HG03064 (cell line): ENCODE measurements around the gene MED25.
"Not testable (repeated sequence)": the region's sequence is repeated elsewhere in the genome, so short reads cannot be mapped to it uniquely, and the experiment has no call there.

ENCODE experiments used
- ATAC-seq: cut with Tn5 transposase; IDR thresholded peaks from one replicate; pipeline ENCODE4 v1.9.1; 2021; ENCODE audit warnings: low read depth; ENCODE audit not compliant: unreplicated experiment

Gene MED25

GRCh38 chr19:49812997-49813861 lies 4.9 kb upstream of the MED25 start, which contains the start of gene FUZ:
Gene FUZ, minus strand, starts transcription at chr19:49813292. Its CDS starts 186 bp downstream, at chr19:49813106.
- ATAC-seq: no peak

DNA sequence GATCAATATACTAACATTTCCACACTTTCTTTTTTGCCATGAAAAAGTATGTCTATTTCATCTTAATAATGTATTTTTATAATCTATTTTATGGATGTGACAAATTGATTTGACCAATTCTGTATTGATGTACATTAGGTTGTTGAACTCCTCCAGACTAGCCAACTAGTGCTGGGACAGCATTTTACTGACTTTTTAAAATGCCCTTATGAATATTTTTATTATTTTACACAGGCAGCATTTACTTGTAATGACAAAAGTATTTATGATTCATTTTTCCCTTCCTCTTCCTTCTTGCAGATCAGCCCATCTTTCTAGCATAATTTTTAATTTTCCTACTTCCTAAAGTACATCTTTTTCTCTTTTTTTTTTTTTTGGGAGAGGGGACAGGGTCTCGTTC lies 4.1 kb upstream of the MED25 start:
- no peak for ATAC-seq

DNA sequence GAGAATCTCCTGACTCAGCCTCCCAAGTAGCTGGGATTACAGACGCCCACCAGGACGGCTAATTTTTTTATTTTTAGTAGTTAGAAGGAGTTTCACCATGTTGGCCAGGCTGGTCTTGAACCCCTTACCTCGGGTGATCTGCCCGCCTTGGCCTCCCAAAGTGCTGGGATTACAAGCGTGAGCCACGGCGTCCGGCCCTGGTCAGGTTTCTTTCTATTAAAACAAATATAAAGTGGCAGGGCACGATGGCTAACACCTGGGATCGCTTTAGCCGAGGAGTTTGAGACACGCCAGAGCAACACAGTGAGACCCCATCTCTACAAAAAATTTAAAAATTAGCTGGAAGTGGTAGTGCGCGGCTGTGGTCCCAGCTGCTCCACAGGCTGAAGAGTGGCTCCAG lies 1.5 kb upstream of the MED25 start:
- no peak for ATAC-seq

DNA sequence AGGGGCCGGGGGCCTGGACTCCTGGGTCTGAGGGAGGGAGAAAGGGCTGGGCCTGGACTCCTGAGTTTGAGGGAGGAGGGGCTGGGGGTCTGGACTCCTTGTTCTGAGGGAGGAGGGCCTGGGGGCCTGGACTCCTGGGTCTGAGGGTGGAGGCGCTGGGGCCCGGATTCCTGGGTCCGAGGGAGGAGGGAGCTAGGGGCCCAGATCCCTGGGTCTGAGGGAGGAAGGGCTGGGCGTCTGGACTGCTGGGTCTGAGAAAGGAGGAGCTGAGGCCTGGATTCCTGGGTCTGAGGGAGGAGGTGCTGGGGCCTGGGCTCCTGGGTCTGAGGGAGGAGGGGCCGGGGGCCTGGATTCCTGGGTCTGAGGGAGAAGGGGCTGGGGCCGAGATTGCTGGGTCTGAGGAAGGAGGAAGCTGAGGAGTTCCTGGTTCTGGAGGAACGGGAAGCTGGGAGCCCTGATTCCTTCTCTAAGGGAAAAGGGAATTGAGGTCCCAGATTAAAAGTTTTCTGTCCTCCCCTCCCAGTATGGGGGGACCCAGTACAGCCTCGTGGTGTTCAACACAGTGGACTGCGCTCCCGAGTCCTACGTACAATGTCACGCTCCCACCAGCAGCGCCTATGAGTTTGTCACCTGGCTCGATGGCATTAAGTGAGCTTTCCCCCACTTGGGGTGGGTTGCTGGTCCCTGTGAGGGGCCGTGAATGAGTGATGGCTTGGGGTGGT lies 721 bp downstream of the MED25 start:
- no peak for ATAC-seq

GRCh38 chr19:49819452-49820115 lies 1.5 kb downstream of the MED25 start:
- not testable (repeated sequence) for ATAC-seq

DNA sequence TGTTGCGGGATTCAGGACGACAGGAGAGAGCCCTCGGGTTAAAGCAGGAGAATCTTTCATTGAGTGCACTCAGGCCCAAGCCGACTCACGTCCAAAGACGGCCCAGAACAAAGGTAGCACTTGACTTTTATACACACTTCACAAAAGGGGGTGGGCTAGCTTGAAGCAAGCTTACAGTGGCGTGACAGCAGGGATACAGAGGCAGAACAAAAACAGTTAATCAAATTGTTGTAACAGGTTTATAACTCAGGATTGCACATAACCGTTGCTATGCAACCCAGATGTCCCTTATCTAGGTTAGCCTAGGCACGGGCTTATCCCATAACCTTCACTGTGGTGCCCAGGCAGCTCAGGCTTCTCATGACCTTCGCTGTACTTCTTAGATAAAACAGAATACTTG lies 2.0 kb downstream of the MED25 start:
- ATAC-seq: no peak

- no peak for ATAC-seq
Observed at GRCh38 chr19:49823472-49823871, 5.4 kb downstream of the MED25 start.

DNA sequence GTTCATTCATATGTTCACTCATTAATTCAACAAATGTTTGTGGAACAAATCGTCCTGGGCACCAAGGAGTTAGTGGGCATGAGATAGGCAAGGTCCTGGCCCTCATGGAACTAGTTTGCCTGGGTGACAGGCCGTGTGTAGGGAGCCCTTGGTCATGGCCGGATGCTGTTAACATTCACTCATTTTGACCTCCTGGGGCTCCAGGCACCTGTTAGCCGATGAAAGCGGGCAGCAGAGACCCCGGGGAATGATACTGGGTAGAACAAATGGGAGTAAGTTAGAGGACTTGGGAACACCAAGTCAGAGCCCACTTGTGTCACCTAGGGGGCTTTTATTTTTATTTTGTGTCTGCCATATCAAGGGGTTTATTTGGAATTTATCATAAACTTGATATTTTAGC lies 6.6 kb downstream of the MED25 start:
- ATAC-seq: no peak

- no peak for ATAC-seq
Observed at GRCh38 chr19:49827034-49827433, 8.9 kb downstream of the MED25 start.

- no peak for ATAC-seq
Observed at GRCh38 chr19:49829200-49829599, 11.1 kb downstream of the MED25 start.

DNA sequence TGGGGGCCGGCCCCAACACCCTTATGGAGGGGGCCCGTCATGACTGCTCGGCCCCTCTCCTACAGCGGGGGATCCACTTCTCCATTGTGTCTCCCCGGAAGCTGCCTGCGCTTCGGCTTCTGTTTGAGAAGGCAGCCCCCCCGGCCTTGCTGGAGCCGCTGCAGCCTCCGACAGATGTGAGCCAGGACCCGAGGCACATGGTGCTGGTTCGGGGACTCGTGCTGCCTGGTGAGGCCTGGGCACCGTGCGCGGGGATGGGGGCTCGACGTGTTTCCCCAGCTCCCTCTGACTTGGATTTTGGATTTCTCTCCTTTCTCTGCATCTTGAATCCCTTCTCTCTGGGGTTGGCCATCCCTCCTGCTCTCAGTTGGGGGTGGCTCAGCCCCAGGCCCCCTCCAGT lies 11.6 kb downstream of the MED25 start:
- no peak for ATAC-seq

- ATAC-seq: no peak
Observed at GRCh38 chr19:49830766-49831165, 12.7 kb downstream of the MED25 start.

DNA sequence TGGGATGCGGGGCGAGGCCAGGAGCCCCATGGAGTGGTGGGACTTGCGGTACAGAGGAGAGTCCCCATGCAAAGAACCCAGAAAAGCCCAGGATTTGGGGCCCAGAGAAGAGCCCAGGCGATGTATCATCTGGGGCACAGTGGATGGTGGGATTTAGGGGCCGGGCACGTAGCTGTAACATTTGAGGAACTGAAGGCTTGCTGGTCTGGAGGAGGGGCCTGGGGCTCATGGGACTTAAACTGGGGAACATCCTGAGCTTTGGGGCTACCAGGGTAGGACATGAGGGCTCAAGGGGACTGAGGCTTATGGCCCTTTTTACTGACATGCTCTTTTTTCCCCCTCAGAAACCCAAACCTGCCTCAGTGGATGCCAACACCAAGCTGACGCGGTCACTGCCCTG lies 13.5 kb downstream of the MED25 start:
- ATAC-seq: no peak

DNA sequence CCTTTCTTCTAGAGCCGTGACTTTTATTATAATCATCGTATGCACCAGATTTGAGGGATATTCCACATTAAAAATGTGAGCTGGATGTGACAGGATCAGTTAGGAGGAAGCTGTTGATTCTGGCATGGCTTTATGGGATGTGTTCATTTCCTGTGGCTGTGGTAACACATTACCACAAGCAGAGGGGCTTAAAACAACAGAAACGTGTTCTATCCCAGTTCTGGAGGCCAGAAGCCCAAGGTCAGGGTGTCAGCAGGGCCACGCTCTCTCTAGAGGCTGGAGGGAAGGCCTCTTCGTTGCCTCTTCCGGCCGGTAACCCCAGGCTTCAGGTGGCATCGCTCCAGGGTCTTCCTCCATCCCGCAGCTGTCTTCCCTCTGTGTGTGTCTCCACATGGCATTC lies 14.5 kb downstream of the MED25 start:
- ATAC-seq: no peak

- ATAC-seq: no peak
Observed at GRCh38 chr19:49833599-49833998, 15.5 kb downstream of the MED25 start.

DNA sequence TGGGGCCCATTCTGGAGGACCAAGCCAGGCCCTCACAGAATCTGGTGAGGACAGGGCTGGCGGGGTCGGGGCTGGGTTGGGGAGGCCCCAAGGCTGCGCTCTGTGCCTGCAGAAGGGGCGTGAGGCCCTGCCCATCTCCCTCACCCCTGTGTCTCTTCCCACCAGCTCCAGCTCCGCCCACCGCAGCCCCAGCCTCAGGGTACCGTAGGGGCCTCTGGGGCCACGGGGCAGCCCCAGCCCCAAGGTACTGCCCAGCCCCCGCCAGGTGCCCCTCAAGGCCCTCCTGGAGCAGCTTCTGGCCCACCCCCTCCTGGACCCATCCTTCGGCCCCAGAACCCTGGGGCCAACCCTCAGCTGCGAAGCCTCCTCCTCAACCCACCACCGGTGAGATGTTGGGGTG lies 17.5 kb downstream of the MED25 start:
- ATAC-seq: no peak

GRCh38 chr19:49836176-49837008 lies 18.3 kb downstream of the MED25 start:
- no peak for ATAC-seq

DNA sequence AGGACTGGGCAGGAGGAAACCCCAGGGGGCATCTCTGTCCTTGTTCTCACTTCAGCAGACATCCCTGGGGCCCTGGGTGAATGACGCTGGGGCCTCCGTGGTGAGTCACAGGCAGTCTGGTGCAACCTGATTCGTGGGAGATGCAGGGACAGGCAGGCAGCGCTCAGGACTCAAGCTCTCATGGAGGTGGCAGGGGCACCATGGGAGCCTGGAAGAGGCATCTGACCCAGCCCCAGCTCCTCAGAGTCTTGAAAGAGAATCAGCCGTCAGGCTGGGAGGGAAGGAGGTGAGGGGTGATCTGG lies 18.9 kb downstream of the MED25 start:
- no peak for ATAC-seq

- no peak for ATAC-seq
Observed at GRCh38 chr19:49837425-49837824, 19.3 kb downstream of the MED25 start.

GRCh38 chr19:49838885-49839588 lies 20.9 kb downstream of the MED25 start:
- no peak for ATAC-seq
